GM19397 (cell line): ENCODE data around the gene ASB2.

Experiments used
- ATAC-seq: cut with Tn5 transposase; IDR thresholded peaks from one replicate; pipeline ENCODE4 v1.9.1; 2021; ENCODE audit warnings: mild to moderate bottlenecking, moderate library complexity; ENCODE audit not compliant: unreplicated experiment

The ASB2 gene

GRCh38 chr14:93980456-93981201, 4.3 kb upstream of the ASB2 start:
- ATAC-seq, result no peak

DNA sequence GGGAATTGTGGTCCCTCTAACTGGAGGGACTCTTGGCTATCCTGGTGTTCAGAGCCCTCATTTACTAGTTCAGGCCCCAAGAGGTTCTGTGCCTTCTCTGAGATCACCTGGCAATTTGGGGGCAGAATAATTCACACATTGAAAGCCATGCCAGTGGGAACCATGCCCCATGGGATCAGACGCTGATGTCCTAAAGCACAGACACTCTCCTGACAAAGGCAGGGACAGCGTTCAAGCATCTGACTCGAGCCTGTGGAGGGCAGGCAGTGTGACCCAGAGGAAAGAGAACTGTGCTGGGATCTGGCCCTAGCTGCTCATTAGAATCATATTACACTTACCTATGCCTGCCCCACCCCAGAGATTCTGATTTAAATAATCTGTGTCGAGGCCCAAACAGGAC, 2.4 kb upstream of the ASB2 start:
- no peak for ATAC-seq

DNA sequence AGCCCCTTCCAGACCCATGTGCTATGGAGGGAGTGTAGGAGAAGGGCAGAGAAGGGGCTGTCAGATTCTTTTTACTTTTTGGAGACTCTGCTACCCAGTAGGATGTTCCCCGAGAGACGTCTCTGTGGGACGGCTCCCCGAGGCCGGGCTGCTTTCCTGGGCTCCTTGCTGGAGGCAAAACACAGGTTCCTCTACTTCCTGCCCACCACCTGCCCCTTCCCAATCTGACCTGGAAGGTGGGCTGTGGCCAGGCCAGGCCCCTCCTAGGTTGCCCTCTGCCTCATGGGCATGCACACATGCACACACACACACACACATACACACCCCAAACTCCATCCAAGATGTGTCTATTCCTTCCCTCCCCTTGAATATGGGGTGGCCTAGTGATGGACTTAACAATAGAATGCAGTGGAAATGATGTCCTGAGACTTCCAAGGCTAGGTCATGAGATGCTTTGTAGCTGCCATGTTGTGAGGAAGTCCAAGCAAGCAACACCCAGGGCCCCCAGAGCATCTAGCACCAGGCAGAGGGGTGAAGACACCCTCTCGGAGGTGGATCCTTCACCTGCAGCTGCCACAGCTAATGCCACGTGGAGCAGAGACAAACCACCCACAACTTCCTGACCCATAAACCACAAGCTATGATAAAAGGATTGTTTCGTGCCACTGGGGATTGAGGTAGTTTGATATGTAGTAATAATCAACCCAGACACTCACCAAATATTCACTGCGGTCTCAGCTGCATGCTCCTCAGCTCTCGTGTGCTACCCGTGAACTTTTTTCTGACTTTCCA, 1.6 kb upstream of the ASB2 start:
- peak; percentile 53 for ATAC-seq

DNA sequence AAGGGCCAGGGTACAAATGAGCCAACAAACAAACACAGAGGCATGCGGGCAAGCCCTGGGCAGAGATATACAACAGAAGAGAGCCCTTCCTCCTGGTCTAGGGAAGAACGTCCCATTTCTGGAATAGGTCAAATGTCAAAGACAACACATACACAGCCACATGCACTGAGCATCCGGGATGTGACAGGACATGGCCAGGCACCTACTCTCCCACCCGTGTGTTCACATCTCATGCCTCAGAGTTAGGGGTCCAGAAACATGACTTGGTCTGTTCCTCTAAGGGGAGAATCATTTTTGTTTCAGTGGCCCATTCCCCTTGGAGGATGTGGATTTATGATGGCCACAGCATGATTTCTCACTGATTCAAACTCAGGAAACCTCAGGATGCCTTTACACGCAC, 801 bp upstream of the ASB2 start:
- no peak for ATAC-seq

- peak; percentile 61 for ATAC-seq
Measured at GRCh38 chr14:93975791-93976476, 436 bp downstream of the ASB2 start.

DNA sequence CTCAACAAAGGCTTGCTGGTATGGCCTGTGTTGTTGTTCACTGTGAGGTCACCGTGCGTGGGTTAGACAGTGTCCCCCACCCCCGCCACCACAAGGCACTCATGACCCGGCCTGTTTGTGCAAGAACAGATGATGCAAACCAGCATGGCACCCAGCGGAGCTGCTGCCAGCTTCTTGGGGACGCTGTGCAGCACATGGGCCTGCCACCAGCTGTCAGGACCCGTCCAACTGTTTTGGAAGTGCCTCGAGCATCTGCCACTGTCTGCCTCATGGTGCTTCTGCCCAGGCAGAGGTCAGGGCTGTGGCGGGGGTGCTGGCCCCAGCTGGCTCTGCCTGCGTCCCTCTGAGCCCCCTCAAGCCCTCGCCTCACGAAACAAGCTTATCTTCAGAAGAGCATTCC, 1.5 kb downstream of the ASB2 start:
- ATAC-seq, result no peak

DNA sequence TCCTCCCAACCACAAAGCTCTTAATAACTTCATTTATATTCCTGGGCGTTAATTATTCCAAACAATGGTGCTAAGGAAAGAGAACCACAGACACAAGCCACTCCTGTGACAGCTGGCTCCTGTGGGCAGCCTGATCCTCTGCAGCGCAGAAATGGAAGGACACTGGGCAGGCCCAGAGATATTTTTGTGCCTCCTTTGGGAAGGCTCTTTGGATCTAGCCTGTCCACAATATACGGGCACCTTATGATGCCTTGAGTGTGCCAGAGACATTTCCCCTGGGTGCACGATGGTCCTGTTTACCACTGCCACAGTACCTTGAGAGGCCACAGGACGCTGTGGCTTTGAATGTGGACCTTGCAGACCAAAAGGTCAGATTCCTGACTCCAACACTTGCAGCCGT, 2.1 kb downstream of the ASB2 start:
- ATAC-seq, result no peak

- ATAC-seq, result no peak
Measured at GRCh38 chr14:93973607-93974006, 2.8 kb downstream of the ASB2 start.

DNA sequence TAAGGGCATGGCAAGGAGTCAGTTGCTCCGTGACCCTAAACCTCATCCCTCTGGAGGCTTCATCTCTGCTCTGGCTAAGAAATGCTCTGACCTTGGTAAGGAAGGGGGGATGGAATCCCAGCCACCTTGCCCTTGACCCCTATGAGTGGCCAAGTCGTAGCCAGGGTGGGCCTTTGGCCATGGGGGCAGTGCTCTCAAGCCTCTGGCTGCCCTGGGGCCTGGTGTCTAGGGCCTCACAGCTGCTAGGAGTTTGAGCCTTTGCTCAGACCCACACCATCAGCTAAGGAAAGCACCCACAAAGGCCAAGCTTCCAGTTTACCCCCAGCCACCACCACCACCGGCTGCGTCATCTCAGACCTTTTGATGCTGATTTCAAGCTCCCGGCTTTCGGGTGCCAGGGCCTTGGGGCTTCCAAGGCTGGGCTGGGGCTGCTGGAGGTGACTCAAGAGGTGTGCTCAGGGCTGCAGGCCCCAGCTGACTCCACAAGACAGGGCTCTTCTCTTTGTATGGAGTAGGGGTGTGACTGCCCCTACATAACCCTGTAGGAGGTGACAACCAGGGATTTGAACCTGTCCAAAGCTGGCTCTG, 3.7 kb downstream of the ASB2 start:
- no peak for ATAC-seq

DNA sequence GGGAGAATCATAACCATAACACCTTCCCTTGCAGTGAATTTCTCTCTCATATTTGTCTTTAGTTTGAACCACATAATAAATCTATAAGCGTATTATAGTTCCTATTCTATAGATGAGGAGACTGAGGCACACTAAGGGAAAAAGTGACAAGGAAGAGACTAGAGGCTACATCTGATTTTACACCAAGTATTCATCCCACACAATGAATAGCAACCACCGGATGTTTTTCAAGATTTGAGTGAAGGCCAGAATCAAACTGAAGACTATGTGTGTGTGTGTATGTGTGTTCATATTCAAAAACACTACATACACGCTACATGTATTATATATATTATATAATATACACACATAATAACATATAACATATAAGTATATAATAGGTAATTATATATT, 4.7 kb downstream of the ASB2 start:
- ATAC-seq, result no peak

DNA sequence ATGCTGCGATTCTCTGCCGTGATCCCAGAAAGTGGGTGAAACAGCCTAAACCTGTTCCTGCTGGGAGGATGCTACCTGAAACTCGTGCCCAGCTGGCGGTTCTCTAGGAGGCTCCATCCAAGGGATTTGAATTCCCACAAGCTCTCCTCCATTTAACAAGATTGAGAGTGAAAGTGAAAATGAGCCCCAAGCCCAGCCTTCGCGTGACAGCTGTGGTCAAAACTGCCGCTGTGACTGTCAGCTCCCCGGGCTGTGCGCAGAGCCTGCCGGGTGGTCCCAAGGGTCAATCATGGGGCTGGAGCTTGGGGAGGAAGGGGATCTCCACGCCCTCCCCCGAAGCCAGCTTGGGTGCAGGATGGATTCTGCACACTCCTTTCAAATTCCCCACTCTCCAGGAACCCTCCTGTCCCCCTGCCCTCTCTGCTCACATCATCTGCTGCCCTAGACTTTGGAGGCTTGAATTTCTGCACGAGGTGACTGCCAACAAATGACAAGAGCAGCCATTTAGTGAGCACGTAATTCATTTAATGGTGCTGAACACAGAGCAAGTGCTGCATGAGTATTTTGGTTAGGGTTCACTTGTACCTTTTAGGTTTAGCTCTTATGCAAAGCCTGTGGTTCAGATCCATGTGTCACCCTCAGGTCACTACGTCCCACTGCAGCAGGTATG, 5.3 kb downstream of the ASB2 start:
- ATAC-seq, result peak; percentile 47

GRCh38 chr14:93970585-93970964, 5.8 kb downstream of the ASB2 start:
- peak; percentile 35 for ATAC-seq

DNA sequence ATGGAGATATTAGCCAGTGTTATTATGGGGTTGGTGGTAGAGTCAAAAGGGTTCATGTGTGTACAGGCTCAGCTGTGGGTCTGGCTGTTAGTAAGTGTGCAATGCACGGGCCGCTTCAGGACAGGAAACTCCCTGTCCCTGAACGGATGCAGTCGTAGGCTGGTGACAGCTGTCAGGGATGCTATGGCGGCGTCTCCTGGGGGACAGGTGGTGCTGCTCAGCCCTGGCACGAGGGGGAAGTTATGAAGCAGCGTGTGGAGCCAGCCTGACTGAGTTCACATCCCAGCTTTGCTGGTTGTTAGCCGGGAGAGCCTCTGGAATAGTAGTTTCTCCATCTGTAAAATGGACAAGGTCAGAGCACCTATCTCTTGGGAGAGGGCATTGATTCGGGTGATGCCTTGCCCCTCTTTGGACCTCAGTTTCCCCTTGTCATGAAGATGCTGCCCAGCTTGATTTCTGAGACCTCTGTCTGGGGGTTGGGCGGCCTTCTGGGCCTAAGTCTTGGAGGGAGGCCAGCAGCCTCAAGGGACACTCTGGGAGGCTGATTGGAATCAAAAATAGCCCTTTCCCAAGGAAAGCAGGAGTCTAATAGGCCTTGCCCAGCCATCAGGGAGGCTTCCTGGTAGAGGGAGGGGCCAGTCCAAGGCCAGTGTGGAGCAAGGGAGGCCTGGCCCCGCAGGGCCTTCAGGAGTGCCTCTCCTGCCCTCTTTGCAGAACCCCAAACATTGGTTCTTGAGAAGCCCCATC, 7.1 kb downstream of the ASB2 start:
- no peak for ATAC-seq

- peak; percentile 34 for ATAC-seq
Measured at GRCh38 chr14:93967637-93968250, 8.6 kb downstream of the ASB2 start.

- no peak for ATAC-seq
Measured at GRCh38 chr14:93965946-93966474, 10.4 kb downstream of the ASB2 start.

GRCh38 chr14:93965287-93965821, 11.0 kb downstream of the ASB2 start:
- no peak for ATAC-seq

- ATAC-seq, result no peak
Measured at GRCh38 chr14:93964820-93965286, 11.5 kb downstream of the ASB2 start.

- no peak for ATAC-seq
Measured at GRCh38 chr14:93964281-93964680, 12.1 kb downstream of the ASB2 start.

DNA sequence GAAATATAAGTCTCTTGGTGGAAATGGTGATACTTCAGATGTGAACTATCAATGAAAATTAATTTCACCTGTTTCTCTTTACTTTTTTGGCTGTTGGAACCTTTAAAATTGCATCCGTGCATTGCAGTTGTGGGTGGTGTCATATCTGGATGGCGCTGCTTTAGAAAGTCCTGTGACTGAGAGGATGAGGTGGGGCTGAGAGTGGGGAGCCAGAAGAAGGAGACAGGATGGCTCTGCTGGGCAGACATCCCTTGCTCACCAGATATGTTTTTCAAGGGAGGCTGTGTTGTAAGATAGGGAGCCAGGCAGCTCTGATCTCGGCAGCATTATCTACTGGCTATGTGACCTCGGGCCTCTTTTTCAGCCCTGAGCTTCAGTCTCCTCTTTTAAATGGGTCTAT, 12.7 kb downstream of the ASB2 start:
- no peak for ATAC-seq
